ENCODE results near the gene MT1B. TPM values are rescaled to one million over a fixed set of nuclear protein-coding genes. Genes with fewer than 3 reads are reported as not detected.

MT1B gene
- total and polyA plus RNA-seq, 2 of the 13 experiments (the other 11 are each of a cell fraction or from before 2014, with no cell fraction given), result 0.89 TPM; not detected in 1

GRCh38 chr16:56607109-56607618 is 44.5 kb upstream of the MT1B start (continued):
- TF ChIP-seq HMGXB4 (CRISPR knock-in tag; IDR thresholded peaks at IDR 0.05; ENCODE audit: borderline replicate concordance in 1 of 2, low read depth in 1 of 2), result no peak
- no peak for TF ChIP-seq PLRG1 (conservative IDR thresholded peaks at IDR 0.05)
- no peak for TF ChIP-seq PBX2 (CRISPR knock-in tag; IDR thresholded peaks at IDR 0.05)
- peak; percentile 94 for TF ChIP-seq KDM2A (CRISPR knock-in tag; IDR thresholded peaks at IDR 0.05; ENCODE audit: borderline replicate concordance, low read depth)
- TF ChIP-seq RNF2 (conservative IDR thresholded peaks at IDR 0.05; ENCODE audit: low read depth), result peak; percentile 79
- TF ChIP-seq, protein P1, sequence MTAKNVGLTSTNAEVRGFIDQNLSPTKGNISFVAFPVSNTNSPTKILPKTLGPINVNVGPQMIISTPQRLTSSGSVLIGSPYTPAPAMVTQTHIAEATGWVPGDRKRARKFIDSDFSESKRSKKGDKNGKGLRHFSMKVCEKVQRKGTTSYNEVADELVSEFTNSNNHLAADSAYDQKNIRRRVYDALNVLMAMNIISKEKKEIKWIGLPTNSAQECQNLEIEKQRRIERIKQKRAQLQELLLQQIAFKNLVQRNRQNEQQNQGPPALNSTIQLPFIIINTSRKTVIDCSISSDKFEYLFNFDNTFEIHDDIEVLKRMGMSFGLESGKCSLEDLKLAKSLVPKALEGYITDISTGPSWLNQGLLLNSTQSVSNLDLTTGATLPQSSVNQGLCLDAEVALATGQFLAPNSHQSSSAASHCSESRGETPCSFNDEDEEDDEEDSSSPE (CRISPR knock-in tag; IDR thresholded peaks at IDR 0.05), result peak; percentile 74; the same call in 1 of the 2 replicates
- TF ChIP-seq HIVEP1 (CRISPR knock-in tag; IDR thresholded peaks at IDR 0.05), result peak; percentile 83; the same call in 1 of the 2 replicates
- peak; percentile 94 for TF ChIP-seq NFKBIZ (CRISPR knock-in tag; IDR thresholded peaks at IDR 0.05)
- no peak for TF ChIP-seq NFE2L2 (IDR thresholded peaks at IDR 0.05; ENCODE audit: low read length)
- no peak for TF ChIP-seq ZKSCAN5 (CRISPR knock-in tag; IDR thresholded peaks at IDR 0.05)
- TF ChIP-seq, protein P2, sequence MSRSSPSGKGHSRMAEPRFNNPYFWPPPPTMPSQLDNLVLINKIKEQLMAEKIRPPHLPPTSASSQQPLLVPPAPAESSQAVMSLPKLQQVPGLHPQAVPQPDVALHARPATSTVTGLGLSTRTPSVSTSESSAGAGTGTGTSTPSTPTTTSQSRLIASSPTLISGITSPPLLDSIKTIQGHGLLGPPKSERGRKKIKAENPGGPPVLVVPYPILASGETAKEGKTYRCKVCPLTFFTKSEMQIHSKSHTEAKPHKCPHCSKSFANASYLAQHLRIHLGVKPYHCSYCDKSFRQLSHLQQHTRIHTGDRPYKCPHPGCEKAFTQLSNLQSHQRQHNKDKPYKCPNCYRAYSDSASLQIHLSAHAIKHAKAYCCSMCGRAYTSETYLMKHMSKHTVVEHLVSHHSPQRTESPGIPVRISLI (CRISPR knock-in tag; IDR thresholded peaks at IDR 0.05; ENCODE audit: borderline replicate concordance), result peak; percentile 4
- no peak for TF ChIP-seq ZNF496 (CRISPR knock-in tag; IDR thresholded peaks at IDR 0.05; ENCODE audit: insufficient replicate concordance)
- TF ChIP-seq PHB2 (IDR thresholded peaks at IDR 0.05; ENCODE audit: partially characterized antibody), result no peak
- TF ChIP-seq ZNF441 (CRISPR knock-in tag; IDR thresholded peaks at IDR 0.05; ENCODE audit: borderline replicate concordance), result peak; percentile 16; the same call in 1 of the 2 replicates
- TF ChIP-seq ZEB1 (IDR thresholded peaks at IDR 0.05; ENCODE audit: insufficient replicate concordance, low read depth), result no peak
- TF ChIP-seq RNF219 (CRISPR knock-in tag; IDR thresholded peaks at IDR 0.05), result no peak
- no peak for TF ChIP-seq ZNF563 (CRISPR knock-in tag; IDR thresholded peaks at IDR 0.05)
- TF ChIP-seq ATF2 (CRISPR knock-in tag; IDR thresholded peaks at IDR 0.05), result peak; percentile 25
- TF ChIP-seq MAFK (conservative IDR thresholded peaks at IDR 0.05 in 1 of 2, IDR thresholded peaks at IDR 0.05 in 1 of 2; ENCODE audit: low read length in 2 of 2), result no peak
- no peak; the same call in 1 of the 2 replicates for TF ChIP-seq ZNF329 (CRISPR knock-in tag; IDR thresholded peaks at IDR 0.05; ENCODE audit: low read depth)
- peak; percentile 77 for TF ChIP-seq RXRB (CRISPR knock-in tag; IDR thresholded peaks at IDR 0.05; ENCODE audit: borderline replicate concordance)
